Upper lobe of left lung (tissue), 6 donors: ENCODE results near the gene SCNN1B. TPM values are rescaled to one million over a fixed set of nuclear protein-coding genes. Genes with fewer than 3 reads are reported as not detected.
A peak's percentile ranks its signal among the peaks of the same experiment; 100 is the strongest.

Experiments
- ATAC-seq, 2 donors: fragments of 200-7000 bp; cut with Tn5 transposase; one replicate each; pipeline ENCODE4 v1.9.1; 2022; ENCODE audit warnings: mild to moderate bottlenecking in 2 of 2, moderate library complexity in 2 of 2; ENCODE audit not compliant: low FRiP score in 2 of 2
- DNase-seq, 2 donors: peaks; one replicate each; pipeline ENCODE4 v3.0.0-alpha.2; 2019 to 2020
- H3K27ac ChIP-seq, 4 donors: fragments of 200-600 bp; sonication (generic); one replicate each; pipeline ENCODE4 v1.5.1; 2016 to 2019
- H3K27me3 ChIP-seq, 4 donors: fragments of 200-600 bp; sonication (generic); one replicate each; pipeline ENCODE4 v1.5.1; 2017 to 2019
- H3K36me3 ChIP-seq, 4 donors: fragments of 200-600 bp; sonication (generic); one replicate each; pipeline ENCODE4 v1.5.1; 2016 to 2019
- H3K4me1 ChIP-seq, 4 donors: fragments of 200-600 bp; sonication (generic); one replicate each; pipeline ENCODE4 v1.5.1; 2018 to 2019
- H3K4me3 ChIP-seq, 4 donors: fragments of 200-600 bp; sonication (generic); one replicate each; pipeline ENCODE4 v1.5.1; 2017 to 2019; ENCODE audit warnings: mild to moderate bottlenecking in 2 of 4, moderate library complexity in 1 of 4
- H3K9me3 ChIP-seq, 4 donors: fragments of 200-600 bp; sonication (generic); one replicate each; pipeline ENCODE4 v1.5.1; 2018 to 2019
- CTCF ChIP-seq, 6 experiments: fragments of 450-650 bp in 4 of 6; fragments of 200-600 bp in 2 of 6; sonication (generic) in 2 of 6; IDR thresholded peaks; one replicate each; pipeline ENCODE4 v1.5.1; 2016 to 2019; ENCODE audit warnings: antibody characterized with exemption in 6 of 6
- EP300 ChIP-seq, 4 donors: sonication (generic); formaldehyde crosslinking; IDR thresholded peaks; one replicate each; pipeline ENCODE4 v1.5.1; 2017; ENCODE audit warnings: antibody characterized with exemption in 4 of 4, control low read depth in 2 of 4
- POLR2A ChIP-seq, 4 donors: fragments of 450-650 bp; IDR thresholded peaks; one replicate each; pipeline ENCODE4 v1.5.1; 2016 to 2017; ENCODE audit warnings: antibody characterized with exemption in 4 of 4, mild to moderate bottlenecking in 2 of 4
- POLR2AphosphoS5 ChIP-seq, 2 donors: sonication (generic); formaldehyde crosslinking; IDR thresholded peaks; one replicate each; pipeline ENCODE4 v1.5.1; 2017; ENCODE audit warnings: antibody characterized with exemption in 2 of 2
- WGBS, 2 donors: methylation state at CpG; one replicate each; pipeline ENCODE4 v1.1.5; 2017 to 2018; 5-methylcytosine and 5-hydroxymethylcytosine counted together
- total RNA-seq, 6 donors: library from RNA; depleted of rRNA in 4 of 6; stranded (reverse); fragments of >200 nt in 4 of 6; gene quantifications; one replicate each; pipeline versions ENCODE4 v1.1.0 to v1.2.1, GENCODE V29; 2016 to 2021
- donor health status: DM: no; HTN: no; CAD: no; lungs with moderate emphysema.
- donor health status: DM: no; HTN: yes; CAD: no; lungs with severe emphysema.

SCNN1B gene
- total RNA-seq, 6 donors from 2014 or later: 40.3 to 82.0 (median 56.7) TPM

GRCh38 chr16:23337836-23338550 lies 35.9 kb downstream of the SCNN1B start:
- Histone ChIP-seq H3K27me3 (no peaks in the 10 kb centered on the region), H3K4me3 (no peak overlapping the region), H3K9me3 (no peaks in the 10 kb centered on the region), H3K4me1 (peaks cover 0 to 5% (median 2%) of the 10 kb centered on the region in 4 donors), H3K36me3 (no peaks in the 10 kb centered on the region), H3K27ac (no peak overlapping the region)
- TF ChIP-seq CTCF (IDR thresholded peaks at IDR 0.05): no peak
- no peak for TF ChIP-seq POLR2AphosphoS5 (IDR thresholded peaks at IDR 0.05)
- no peak for TF ChIP-seq POLR2A (IDR thresholded peaks at IDR 0.05)
- no peak for TF ChIP-seq EP300 (IDR thresholded peaks at IDR 0.05)
- DNase-seq (no peak), ATAC-seq (no peak)
- WGBS, 2 donors: 89 to 91% methylated on average over 5 of the region's 5 CpGs

DNA sequence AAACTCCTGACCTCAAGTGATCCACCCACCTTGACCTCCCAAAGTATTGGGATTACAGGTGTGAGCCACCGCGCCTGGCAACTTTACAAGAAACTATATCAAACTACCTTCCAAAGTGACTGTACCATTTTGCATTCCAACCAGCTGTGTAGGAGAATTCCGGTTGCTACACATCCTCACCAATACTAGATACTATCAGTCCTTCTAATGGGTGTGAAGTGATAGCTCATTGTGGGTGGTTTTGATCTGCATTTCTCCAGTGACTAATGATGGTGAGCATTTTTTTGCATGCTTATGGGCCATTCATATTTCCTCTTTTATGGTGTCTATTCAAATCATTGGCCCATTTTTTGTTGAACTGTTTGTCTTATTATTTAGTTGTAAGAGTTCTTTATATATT lies 37.7 kb downstream of the SCNN1B start:
- Histone ChIP-seq H3K9me3 (no peaks in the 10 kb centered on the region), H3K4me3 (no peak overlapping the region), H3K36me3 (no peaks in the 10 kb centered on the region), H3K27ac (no peak overlapping the region), H3K27me3 (no peaks in the 10 kb centered on the region), H3K4me1 (peaks cover 0 to 5% (median 0%) of the 10 kb centered on the region in 4 donors)
- ATAC-seq: no peak
- no peak for TF ChIP-seq POLR2AphosphoS5 (IDR thresholded peaks at IDR 0.05)
- no peak for TF ChIP-seq POLR2A (IDR thresholded peaks at IDR 0.05)
- no peak for TF ChIP-seq CTCF (IDR thresholded peaks at IDR 0.05)
- TF ChIP-seq EP300 (IDR thresholded peaks at IDR 0.05): no peak
- DNase-seq: no peak
- WGBS, 2 donors: 93 to 95% methylated on average over 3 of the region's 3 CpGs

GRCh38 chr16:23342083-23342640 lies 40.1 kb downstream of the SCNN1B start:
- Histone ChIP-seq H3K27ac (no peak overlapping the region), H3K27me3 (no peaks in the 10 kb centered on the region), H3K36me3 (no peaks in the 10 kb centered on the region), H3K4me1 (peaks cover 0 to 5% (median 0%) of the 10 kb centered on the region in 4 donors), H3K9me3 (no peaks in the 10 kb centered on the region), H3K4me3 (no peak overlapping the region)
- no peak for ATAC-seq
- TF ChIP-seq CTCF (IDR thresholded peaks at IDR 0.05): no peak
- no peak for TF ChIP-seq POLR2AphosphoS5 (IDR thresholded peaks at IDR 0.05)
- TF ChIP-seq EP300 (IDR thresholded peaks at IDR 0.05): no peak
- no peak for TF ChIP-seq POLR2A (IDR thresholded peaks at IDR 0.05)
- 59 to 65% methylated on average over 5 of the region's 5 CpGs for WGBS, 2 donors
- DNase-seq: peak in 1 of 2 donors; percentile 49

DNA sequence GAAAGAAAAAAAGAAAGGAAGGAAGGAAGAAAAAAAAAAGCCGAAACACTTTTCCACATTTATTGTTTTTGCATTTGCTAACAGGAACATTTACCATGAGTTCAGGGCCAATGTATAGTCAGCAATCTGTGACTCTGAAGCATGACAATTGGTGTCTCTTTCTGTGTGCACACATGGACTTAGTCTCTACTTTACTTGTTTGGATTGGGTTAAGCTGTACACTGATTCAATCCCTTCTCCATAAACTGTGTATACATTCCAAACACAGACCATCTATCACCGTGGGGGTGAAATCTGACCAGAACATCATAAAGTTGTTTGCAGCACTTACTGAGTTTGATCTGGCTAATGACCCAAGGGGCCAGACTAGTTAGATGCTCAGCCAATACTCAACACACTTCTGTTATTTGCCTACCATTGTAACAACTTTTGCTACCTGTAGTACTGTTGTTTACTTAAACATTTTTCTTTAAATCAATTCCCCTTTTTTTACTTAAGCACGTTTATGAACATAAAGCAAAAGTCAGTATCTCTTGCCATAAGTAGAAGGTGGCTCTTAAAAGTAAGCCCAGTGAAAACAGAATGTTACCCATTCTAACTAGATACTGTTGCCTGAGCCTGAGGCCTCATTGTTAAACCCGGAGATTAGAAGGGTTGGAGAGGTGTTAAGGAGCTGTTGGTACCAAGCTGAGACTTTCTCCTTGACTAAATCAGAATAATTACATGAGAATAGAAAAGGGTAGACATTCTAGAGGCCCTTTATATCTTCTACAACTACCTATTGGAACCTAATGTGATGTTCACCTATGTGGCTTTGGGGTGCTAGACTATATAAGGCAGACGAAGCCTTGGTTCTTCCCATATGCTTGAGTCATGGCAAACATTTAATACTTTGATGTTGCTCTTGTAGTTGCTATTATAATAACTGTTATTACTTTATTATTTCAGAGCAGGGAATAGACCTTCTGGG lies 41.8 kb downstream of the SCNN1B start:
- Histone ChIP-seq H3K27ac (no peak overlapping the region), H3K9me3 (no peaks in the 10 kb centered on the region), H3K27me3 (no peaks in the 10 kb centered on the region), H3K4me1 (peaks cover 0 to 5% (median 0%) of the 10 kb centered on the region in 4 donors), H3K36me3 (no peaks in the 10 kb centered on the region), H3K4me3 (no peak overlapping the region)
- DNase-seq: no peak
- TF ChIP-seq POLR2A (IDR thresholded peaks at IDR 0.05) (no peak), CTCF (IDR thresholded peaks at IDR 0.05) (no peak), POLR2AphosphoS5 (IDR thresholded peaks at IDR 0.05) (no peak)
- 60 to 65% methylated on average over 5 of the region's 5 CpGs for WGBS, 2 donors
- ATAC-seq: no peak
